K562 (cell line): ENCODE measurements around the gene RAD54L. TPM values are rescaled to one million over a fixed set of nuclear protein-coding genes. Genes with fewer than 3 reads are reported as not detected.

Experiments used
- CCAR2 ChIP-seq: fragments of 200-400 bp; formaldehyde crosslinking; IDR thresholded peaks from 2 replicates; pipeline ENCODE4 v1.6.1; 2017; ENCODE audit warnings: mild to moderate bottlenecking, low read depth, low read length
- DMBX1 ChIP-seq: fragments of 250-450 bp; sonication (Bioruptor Pico); IDR thresholded peaks from 2 replicates; pipeline ENCODE4 v1.8.0; 2022; ENCODE audit warnings: inconsistent platforms, mild to moderate bottlenecking, moderate library complexity, borderline replicate concordance
- FOXA1 ChIP-seq: fragments of 450-650 bp; IDR thresholded peaks from 2 replicates; pipeline ENCODE4 v1.6.1; 2016; ENCODE audit warnings: mild to moderate bottlenecking, borderline replicate concordance
- GATAD2A ChIP-seq: fragments of 450-650 bp; IDR thresholded peaks from 2 replicates; pipeline ENCODE4 v1.6.1; 2017
- JUNB ChIP-seq: fragments of 450-650 bp; formaldehyde crosslinking; conservative IDR thresholded peaks from 2 replicates; pipeline ENCODE4 v1.4.0; 2020; ENCODE audit warnings: mild to moderate bottlenecking
- LCOR ChIP-seq: sonication (generic); formaldehyde crosslinking; IDR thresholded peaks from 2 replicates; pipeline ENCODE4 v1.8.0; 2022; ENCODE audit warnings: mild to moderate bottlenecking, missing genetic modification reagents
- NCOA1 ChIP-seq: fragments of 450-650 bp; IDR thresholded peaks from 2 replicates; pipeline ENCODE4 v1.6.1; 2016; ENCODE audit warnings: low read depth
- NFRKB ChIP-seq: fragments of 450-650 bp; IDR thresholded peaks from 2 replicates; pipeline ENCODE4 v1.6.1; 2016; ENCODE audit warnings: low read depth
- PCBP2 ChIP-seq: fragments of 200-400 bp; formaldehyde crosslinking; IDR thresholded peaks from 2 replicates; pipeline ENCODE4 v1.6.1; 2018; ENCODE audit warnings: low read length, low read depth, mild to moderate bottlenecking, moderate library complexity; ENCODE audit not compliant: poor library complexity, severe bottlenecking
- PHF20 ChIP-seq: fragments of 450-650 bp; IDR thresholded peaks from 2 replicates; pipeline ENCODE4 v1.6.1; 2018; ENCODE audit not compliant: partially characterized antibody
- PURB ChIP-seq: sonication (generic); formaldehyde crosslinking; IDR thresholded peaks from 2 replicates; pipeline ENCODE4 v1.9.0; 2021; ENCODE audit warnings: low read depth, mild to moderate bottlenecking, missing genetic modification reagents
- SNIP1 ChIP-seq: fragments of 450-650 bp; IDR thresholded peaks from 2 replicates; pipeline ENCODE4 v1.7.1; 2017; ENCODE audit warnings: low read depth, mild to moderate bottlenecking
- SP2 ChIP-seq: IDR thresholded peaks from 2 replicates; pipeline ENCODE4 v1.6.1; 2011; ENCODE audit warnings: mild to moderate bottlenecking, low read depth, low read length, moderate library complexity; ENCODE audit not compliant: poor library complexity, severe bottlenecking; ENCODE audit errors: extremely low read depth
- ZNF124 ChIP-seq: sonication (generic); formaldehyde crosslinking; IDR thresholded peaks from 2 replicates; pipeline ENCODE4 v1.8.1; 2022; ENCODE audit warnings: missing genetic modification reagents
- ZNF174 ChIP-seq: fragments of 250-450 bp; sonication (Bioruptor Pico); IDR thresholded peaks from 2 replicates; pipeline ENCODE4 v1.4.0; 2020; ENCODE audit warnings: mild to moderate bottlenecking
- ZNF184 ChIP-seq: sonication (generic); formaldehyde crosslinking; IDR thresholded peaks from 2 replicates; pipeline ENCODE4 v1.5.0; 2020; ENCODE audit warnings: missing genetic modification reagents
- ZNF3 ChIP-seq: fragments of 250-450 bp; sonication (Bioruptor Pico); IDR thresholded peaks from 2 replicates; pipeline ENCODE4 v1.5.0; 2021; ENCODE audit warnings: mild to moderate bottlenecking, moderate library complexity
- ZNF589 ChIP-seq: fragments of 200-800 bp; sonication (Bioruptor generic); IDR thresholded peaks from 2 replicates; pipeline ENCODE4 v1.6.1; 2016; ENCODE audit warnings: low read depth, missing genetic modification characterization, missing compliant biosample characterization
- polyA plus RNA-seq, 8 experiments: library from polyadenylated mRNA; depleted of rRNA in 4 of 8; stranded (reverse) in 5 of 8; unstranded in 3 of 8; fragments of >200 nt; fragmentation: Nextera tagmentation in 2 of 8; fragmentation: Illumina TruSeq in 1 of 8; extraction: Ambion mirVana in 2 of 8; extraction: Trizol in 1 of 8; gene quantifications; 2 replicates each; pipeline versions ENCODE4 v1.2.1 to v1.2.3, GENCODE V29; 2011 to 2014; ENCODE audit warnings: inconsistent platforms in 1 of 8, missing spikeins in 1 of 8
- total RNA-seq, 7 experiments: library from RNA; depleted of rRNA in 6 of 7; stranded (reverse); fragments of >200 nt in 6 of 7; fragmentation: Illumina TruSeq in 2 of 7; extraction: Trizol in 2 of 7; gene quantifications; 2 replicates each; pipeline versions ENCODE4 v1.2.1 to v1.2.3, GENCODE V29; 2011 to 2021; ENCODE audit warnings: low replicate concordance in 1 of 7
- TF ChIP-seq, protein P1 (sequence below): sonication (generic); formaldehyde crosslinking; IDR thresholded peaks from 2 replicates; pipeline ENCODE4 v1.8.0; 2022; ENCODE audit warnings: missing genetic modification reagents, mild to moderate bottlenecking, borderline replicate concordance
- TF ChIP-seq, protein P2 (sequence below): sonication (generic); formaldehyde crosslinking; IDR thresholded peaks from 2 replicates; pipeline ENCODE4 v1.8.0; 2022; ENCODE audit warnings: mild to moderate bottlenecking, missing genetic modification reagents, borderline replicate concordance
- TF ChIP-seq, protein P3 (sequence below): IDR thresholded peaks from 3 replicates; pipeline ENCODE4 v1.6.1; 2011; ENCODE audit warnings: borderline replicate concordance, mild to moderate bottlenecking, moderate library complexity; ENCODE audit not compliant: insufficient read length; ENCODE audit errors: extremely low read depth

The RAD54L gene
- total and polyA plus RNA-seq, 9 of the 15 experiments (the other 6 are each of a cell fraction or from before 2014, with no cell fraction given), result 17.9 to 92.3 (median 37.5) TPM

DNA sequence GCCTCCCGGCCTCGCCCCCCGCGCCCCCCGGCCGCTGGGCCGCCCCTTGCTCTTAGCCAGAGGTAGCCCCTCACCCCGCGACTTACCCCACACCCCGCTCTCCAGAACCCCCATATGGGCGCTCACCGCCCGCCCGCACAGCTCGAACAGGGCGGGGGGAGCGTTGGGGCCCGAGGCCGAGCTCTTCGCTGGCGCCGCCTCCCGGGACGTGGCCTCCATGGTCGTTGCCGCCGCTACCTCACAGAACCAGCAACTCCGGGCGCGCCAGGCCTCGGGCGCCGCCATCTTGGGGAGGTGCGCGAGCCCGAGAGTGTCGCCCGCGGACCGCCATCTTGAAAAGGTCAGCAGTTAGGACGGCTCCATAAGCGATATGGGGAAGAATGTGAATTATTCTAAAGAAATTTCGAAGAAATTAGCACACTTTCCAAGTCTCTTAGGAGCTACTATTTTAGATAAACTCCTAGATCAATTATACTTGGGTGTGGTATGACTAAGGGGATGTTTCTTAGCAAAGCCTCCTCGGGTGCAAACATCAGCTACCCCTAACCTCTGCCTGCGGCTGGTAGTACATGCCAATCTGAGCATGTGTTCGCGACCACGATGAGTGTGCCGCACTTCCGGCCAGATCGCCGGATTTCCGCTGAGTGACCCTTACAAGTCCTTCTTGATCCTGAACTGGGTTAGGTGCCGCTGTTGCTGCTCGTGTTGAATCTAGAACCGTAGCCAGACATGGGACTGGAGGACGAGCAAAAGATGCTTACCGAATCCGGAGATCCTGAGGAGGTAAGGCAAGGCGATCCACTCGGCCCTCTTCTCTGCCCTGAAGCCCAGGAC, 55.7 kb downstream of the RAD54L start, which contains the start of the genes LRRC41 and UQCRH (continued):
- TF ChIP-seq, protein P1, sequence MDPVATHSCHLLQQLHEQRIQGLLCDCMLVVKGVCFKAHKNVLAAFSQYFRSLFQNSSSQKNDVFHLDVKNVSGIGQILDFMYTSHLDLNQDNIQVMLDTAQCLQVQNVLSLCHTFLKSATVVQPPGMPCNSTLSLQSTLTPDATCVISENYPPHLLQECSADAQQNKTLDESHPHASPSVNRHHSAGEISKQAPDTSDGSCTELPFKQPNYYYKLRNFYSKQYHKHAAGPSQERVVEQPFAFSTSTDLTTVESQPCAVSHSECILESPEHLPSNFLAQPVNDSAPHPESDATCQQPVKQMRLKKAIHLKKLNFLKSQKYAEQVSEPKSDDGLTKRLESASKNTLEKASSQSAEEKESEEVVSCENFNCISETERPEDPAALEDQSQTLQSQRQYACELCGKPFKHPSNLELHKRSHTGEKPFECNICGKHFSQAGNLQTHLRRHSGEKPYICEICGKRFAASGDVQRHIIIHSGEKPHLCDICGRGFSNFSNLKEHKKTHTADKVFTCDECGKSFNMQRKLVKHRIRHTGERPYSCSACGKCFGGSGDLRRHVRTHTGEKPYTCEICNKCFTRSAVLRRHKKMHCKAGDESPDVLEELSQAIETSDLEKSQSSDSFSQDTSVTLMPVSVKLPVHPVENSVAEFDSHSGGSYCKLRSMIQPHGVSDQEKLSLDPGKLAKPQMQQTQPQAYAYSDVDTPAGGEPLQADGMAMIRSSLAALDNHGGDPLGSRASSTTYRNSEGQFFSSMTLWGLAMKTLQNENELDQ (CRISPR knock-in tag), result no peak
- TF ChIP-seq PURB (CRISPR knock-in tag), result no peak
- TF ChIP-seq ZNF3, result no peak
- peak; percentile 83; the same call in 1 of the 2 replicates for TF ChIP-seq ZNF124 (CRISPR knock-in tag)
- TF ChIP-seq SP2, result no peak
- peak; percentile 80; the same call in 1 of the 2 replicates for TF ChIP-seq LCOR (CRISPR knock-in tag)
- TF ChIP-seq JUNB (CRISPR knock-in tag), result no peak
- TF ChIP-seq ZNF184 (CRISPR knock-in tag), result no peak
- TF ChIP-seq SNIP1, result no peak
- no peak for TF ChIP-seq ZNF174 (CRISPR knock-in tag)
- no peak for TF ChIP-seq CCAR2
- peak; percentile 96 for TF ChIP-seq ZNF589 (CRISPR knock-in tag)
- TF ChIP-seq, protein P2, sequence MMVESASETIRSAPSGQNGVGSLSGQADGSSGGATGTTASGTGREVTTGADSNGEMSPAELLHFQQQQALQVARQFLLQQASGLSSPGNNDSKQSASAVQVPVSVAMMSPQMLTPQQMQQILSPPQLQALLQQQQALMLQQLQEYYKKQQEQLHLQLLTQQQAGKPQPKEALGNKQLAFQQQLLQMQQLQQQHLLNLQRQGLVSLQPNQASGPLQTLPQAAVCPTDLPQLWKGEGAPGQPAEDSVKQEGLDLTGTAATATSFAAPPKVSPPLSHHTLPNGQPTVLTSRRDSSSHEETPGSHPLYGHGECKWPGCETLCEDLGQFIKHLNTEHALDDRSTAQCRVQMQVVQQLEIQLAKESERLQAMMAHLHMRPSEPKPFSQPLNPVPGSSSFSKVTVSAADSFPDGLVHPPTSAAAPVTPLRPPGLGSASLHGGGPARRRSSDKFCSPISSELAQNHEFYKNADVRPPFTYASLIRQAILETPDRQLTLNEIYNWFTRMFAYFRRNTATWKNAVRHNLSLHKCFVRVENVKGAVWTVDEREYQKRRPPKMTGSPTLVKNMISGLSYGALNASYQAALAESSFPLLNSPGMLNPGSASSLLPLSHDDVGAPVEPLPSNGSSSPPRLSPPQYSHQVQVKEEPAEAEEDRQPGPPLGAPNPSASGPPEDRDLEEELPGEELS (CRISPR knock-in tag), result 0 out of 2 replicates have a peak, but pooled peaks have one; percentile 53
- no peak for TF ChIP-seq PCBP2
- peak; percentile 67 for TF ChIP-seq NCOA1
- peak; percentile 76; the same call in 1 of the 2 replicates for TF ChIP-seq GATAD2A
- TF ChIP-seq FOXA1, result no peak
- TF ChIP-seq NFRKB, result peak; percentile 94
- peak; percentile 49 for TF ChIP-seq PHF20
- TF ChIP-seq DMBX1 (CRISPR knock-in tag), result peak; percentile 76; the same call in 1 of the 2 replicates
- TF ChIP-seq, protein P3, sequence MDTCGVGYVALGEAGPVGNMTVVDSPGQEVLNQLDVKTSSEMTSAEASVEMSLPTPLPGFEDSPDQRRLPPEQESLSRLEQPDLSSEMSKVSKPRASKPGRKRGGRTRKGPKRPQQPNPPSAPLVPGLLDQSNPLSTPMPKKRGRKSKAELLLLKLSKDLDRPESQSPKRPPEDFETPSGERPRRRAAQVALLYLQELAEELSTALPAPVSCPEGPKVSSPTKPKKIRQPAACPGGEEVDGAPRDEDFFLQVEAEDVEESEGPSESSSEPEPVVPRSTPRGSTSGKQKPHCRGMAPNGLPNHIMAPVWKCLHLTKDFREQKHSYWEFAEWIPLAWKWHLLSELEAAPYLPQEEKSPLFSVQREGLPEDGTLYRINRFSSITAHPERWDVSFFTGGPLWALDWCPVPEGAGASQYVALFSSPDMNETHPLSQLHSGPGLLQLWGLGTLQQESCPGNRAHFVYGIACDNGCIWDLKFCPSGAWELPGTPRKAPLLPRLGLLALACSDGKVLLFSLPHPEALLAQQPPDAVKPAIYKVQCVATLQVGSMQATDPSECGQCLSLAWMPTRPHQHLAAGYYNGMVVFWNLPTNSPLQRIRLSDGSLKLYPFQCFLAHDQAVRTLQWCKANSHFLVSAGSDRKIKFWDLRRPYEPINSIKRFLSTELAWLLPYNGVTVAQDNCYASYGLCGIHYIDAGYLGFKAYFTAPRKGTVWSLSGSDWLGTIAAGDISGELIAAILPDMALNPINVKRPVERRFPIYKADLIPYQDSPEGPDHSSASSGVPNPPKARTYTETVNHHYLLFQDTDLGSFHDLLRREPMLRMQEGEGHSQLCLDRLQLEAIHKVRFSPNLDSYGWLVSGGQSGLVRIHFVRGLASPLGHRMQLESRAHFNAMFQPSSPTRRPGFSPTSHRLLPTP, result no peak
